Left lobe of liver (tissue), 2 donors: ENCODE measurements around the gene TOP3B. TPM values are rescaled to one million over a fixed set of nuclear protein-coding genes. Genes with fewer than 3 reads are reported as not detected.
A peak's percentile ranks its signal among the peaks of the same experiment; 100 is the strongest.

Experiments
- ATAC-seq: fragments of 200-7000 bp; cut with Tn5 transposase; one replicate; pipeline ENCODE4 v1.9.1; 2020; ENCODE audit warnings: mild to moderate bottlenecking, moderate library complexity
- DNase-seq: peaks from one replicate; pipeline ENCODE4 v3.0.0-alpha.2; 2020; ENCODE audit warnings: low spot score
- total RNA-seq: library from RNA; stranded (reverse); gene quantifications from one replicate; pipeline ENCODE4 v1.2.1, GENCODE V29; 2021
- donor health status: DM: no; HTN: no; CAD: no; lungs with moderate emphysema.
- donor health status: DM: no; HTN: yes; CAD: no.

The TOP3B gene
- total RNA-seq, 1 donor from 2014 or later: 24.0 TPM

- no peak for ATAC-seq
- DNase-seq: no peak
These were observed 31.7 kb upstream of the TOP3B start for GRCh38 chr22:22014285-22014659.

- DNase-seq (no peak), ATAC-seq (no peak)
These were observed 31.1 kb upstream of the TOP3B start for GRCh38 chr22:22013559-22014284.

- no peak for ATAC-seq
- no peak for DNase-seq
These were observed 29.4 kb upstream of the TOP3B start for GRCh38 chr22:22011964-22012363.

GRCh38 chr22:22010358-22010757, 27.8 kb upstream of the TOP3B start:
- DNase-seq (no peak), ATAC-seq (no peak)

- no peak for ATAC-seq
- DNase-seq: no peak
These were observed 27.1 kb upstream of the TOP3B start for GRCh38 chr22:22009661-22010060.

- DNase-seq (no peak), ATAC-seq (no peak)
These were observed 24.0 kb upstream of the TOP3B start for GRCh38 chr22:22006596-22006990.

- no peak for DNase-seq
- ATAC-seq: no peak
These were observed 23.5 kb upstream of the TOP3B start for GRCh38 chr22:22005945-22006595.

GRCh38 chr22:22003233-22003632, 20.6 kb upstream of the TOP3B start:
- DNase-seq (no peak), ATAC-seq (no peak)

- no peak for DNase-seq
- ATAC-seq: no peak
These were observed 20.0 kb upstream of the TOP3B start for GRCh38 chr22:22002526-22003055.

- no peak for DNase-seq
- ATAC-seq: no peak
These were observed 19.3 kb upstream of the TOP3B start for GRCh38 chr22:22001664-22002525.

GRCh38 chr22:21998595-21999247, 16.1 kb upstream of the TOP3B start:
- no peak for DNase-seq
- ATAC-seq: no peak

- ATAC-seq: no peak
- no peak for DNase-seq
These were observed 13.7 kb upstream of the TOP3B start for GRCh38 chr22:21996175-21996720.

GRCh38 chr22:21995660-21996059, 13.1 kb upstream of the TOP3B start:
- no peak for ATAC-seq
- no peak for DNase-seq

GRCh38 chr22:21994881-21995444, 12.4 kb upstream of the TOP3B start:
- no peak for DNase-seq
- ATAC-seq: no peak

GRCh38 chr22:21992593-21993237, 10.1 kb upstream of the TOP3B start:
- DNase-seq (peak; percentile 63), ATAC-seq (peak; percentile 67)

GRCh38 chr22:21991774-21992173, 9.2 kb upstream of the TOP3B start:
- ATAC-seq: no peak
- no peak for DNase-seq

- ATAC-seq: no peak
- DNase-seq: no peak
These were observed 8.7 kb upstream of the TOP3B start for GRCh38 chr22:21991304-21991596.

- DNase-seq: peak; percentile 83
These were observed 8.1 kb upstream of the TOP3B start for GRCh38 chr22:21990445-21991303.

GRCh38 chr22:21989049-21989448, 6.5 kb upstream of the TOP3B start:
- no peak for DNase-seq
- no peak for ATAC-seq

More at GRCh38 chr22:21990445-21991303, 8.1 kb upstream of the TOP3B start:
- ATAC-seq: peak; percentile 84
